H4 (cell line): ENCODE results near the gene ZHX3. TPM values are rescaled to one million over a fixed set of nuclear protein-coding genes. Genes with fewer than 3 reads are reported as not detected.
"Not testable (repeated sequence)": the region's sequence is repeated elsewhere in the genome, so short reads cannot be mapped to it uniquely, and the experiment has no call there.

Experiments used
- DNase-seq: peaks from one replicate; pipeline ENCODE4 v3.0.0-alpha.2; 2015; ENCODE audit warnings: low spot score
- total RNA-seq: library from RNA; depleted of rRNA; stranded (reverse); fragments of >200 nt; shearing (Covaris generic); gene quantifications from 2 replicates; pipeline ENCODE4 v1.2.3, GENCODE V29; 2014

ZHX3 gene
- total RNA-seq, 1 experiment from 2014 or later, result 7.6 TPM

DNA sequence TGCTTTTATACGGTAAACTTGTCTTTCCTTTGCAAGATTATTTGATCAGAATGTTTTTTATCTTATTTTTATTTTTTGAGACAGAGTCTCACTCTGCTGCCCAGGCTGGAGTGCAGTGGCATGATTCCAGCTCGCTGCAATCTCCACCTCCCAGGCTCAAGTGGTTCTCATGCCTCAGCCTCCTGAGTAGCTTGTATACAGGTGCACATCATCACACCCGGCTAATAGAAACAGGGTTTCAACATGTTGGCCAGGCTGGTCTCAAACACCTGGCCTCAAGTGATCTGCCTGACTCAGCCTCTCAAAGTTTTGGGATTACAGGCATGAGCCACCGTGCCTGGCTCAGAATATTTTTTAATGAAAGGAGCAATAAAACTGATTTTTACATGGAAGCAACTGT, 14.2 kb upstream of the ZHX3 start:
- DNase-seq, result no peak

DNA sequence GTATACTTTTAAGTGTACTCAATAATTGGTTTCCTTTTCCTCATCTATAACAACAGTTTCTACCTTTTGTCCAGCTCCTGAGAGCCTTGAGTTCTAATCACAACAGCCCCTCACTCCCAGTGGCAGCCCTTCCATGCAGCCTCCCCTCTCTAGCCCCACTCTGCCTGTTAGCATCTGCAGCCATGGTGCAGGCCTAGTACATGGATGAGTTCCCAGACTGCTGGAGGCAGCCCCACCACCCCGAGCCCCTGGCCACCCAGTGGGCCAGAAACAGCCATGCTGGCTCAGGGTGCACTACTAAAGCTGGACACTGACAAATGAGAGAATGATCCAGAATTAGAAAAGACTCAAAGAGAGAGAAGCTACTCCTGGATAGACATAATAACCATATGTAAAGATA, 13.4 kb upstream of the ZHX3 start:
- no peak for DNase-seq

DNA sequence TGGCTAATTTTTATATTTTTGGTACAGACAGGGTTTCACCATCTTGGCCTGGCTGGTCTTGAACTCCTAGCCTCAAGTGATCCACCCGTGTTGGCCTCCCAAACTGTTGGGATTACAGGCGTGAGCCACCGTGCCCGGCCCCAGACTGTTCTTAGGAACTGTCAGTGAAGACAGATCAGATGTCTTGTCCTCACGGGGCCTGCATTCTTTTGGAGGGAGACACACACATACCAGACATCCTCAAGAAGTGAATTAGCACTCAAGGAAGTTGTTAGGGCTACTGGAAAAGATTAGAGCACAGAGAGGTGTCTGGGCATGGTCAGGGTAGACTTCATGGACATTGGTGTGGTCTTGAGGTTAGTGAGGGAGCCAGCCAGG, 12.8 kb upstream of the ZHX3 start:
- no peak for DNase-seq

DNA sequence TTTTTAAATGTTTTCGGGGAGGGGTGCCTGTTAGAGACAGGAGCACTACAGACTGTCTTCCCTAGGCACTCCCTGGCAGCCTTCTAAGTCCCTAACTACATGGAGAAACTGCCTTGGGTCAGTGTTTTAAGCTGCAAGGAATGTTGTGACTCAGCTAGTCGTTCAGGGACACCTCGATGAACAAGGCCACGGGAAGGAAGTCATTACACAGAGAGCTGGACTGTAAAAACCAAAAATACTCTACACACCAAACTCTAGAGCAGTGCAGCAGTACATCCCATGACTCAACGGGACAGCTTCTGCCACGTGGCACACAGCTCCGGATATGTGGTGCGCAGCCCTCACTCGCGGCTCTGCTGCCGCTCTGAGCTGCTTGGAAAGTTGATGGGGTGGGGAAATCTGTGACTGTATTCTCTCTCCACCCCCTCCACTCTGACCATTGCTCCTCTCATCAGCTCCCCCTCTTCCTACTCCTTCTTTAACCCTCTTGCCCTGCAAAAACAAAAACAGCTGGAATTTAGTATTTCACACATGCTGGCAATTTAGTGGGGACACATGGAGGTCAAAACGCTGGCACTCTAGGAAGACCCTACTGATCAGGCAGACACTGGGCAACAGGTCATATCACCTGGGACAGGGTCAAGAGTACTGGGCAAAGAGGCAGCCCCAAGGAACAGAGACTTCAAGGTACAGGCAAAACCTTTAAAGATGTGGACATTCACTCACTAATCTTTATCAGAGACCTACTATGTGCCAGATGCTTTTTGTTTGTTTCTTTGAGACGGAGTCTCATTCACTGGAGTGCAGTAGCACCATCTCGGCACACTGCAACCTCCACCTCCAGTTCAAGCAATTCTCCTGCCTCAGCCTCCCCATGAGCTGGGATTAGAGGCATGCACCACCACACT, 12.2 kb upstream of the ZHX3 start:
- DNase-seq, result peak; percentile 84

DNA sequence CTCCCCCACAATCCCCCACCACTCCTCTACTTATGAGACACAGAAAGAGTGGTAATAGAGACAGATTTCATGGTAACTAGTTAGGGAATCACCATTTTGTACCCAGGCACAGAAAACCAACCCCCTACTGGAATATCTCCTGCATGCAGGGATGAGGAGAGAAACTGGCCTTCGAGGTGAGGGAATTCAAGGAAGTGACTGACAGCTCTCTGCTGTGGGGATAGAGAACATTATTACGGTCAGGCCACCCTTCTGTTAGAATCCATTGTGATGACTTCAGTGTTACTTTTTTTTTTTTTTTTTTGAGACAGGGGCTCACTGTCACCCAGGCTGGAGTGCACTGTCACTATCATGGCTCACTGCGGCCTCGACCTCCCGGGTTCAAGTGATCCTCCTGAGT, 9.6 kb upstream of the ZHX3 start:
- DNase-seq, result no peak

DNA sequence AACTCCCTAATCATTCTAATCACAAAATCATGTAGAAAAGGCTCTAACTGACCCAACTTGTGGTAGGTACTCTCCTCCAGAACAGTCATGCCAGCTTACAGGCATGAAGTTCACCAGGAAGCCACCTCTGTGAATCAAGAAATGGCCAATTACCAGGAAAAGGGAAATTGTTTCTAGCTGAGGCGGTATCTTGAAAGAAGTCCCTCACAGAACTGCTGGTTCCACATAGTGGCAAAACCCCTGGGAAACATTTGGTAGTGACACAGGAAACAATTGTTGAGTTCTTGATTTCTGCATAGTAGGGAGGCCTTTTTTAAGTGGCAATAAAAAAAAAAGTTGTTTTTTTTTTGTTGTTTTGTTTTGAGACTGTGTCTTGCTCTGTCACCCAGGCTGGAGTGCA, 3.4 kb upstream of the ZHX3 start:
- no peak for DNase-seq

DNA sequence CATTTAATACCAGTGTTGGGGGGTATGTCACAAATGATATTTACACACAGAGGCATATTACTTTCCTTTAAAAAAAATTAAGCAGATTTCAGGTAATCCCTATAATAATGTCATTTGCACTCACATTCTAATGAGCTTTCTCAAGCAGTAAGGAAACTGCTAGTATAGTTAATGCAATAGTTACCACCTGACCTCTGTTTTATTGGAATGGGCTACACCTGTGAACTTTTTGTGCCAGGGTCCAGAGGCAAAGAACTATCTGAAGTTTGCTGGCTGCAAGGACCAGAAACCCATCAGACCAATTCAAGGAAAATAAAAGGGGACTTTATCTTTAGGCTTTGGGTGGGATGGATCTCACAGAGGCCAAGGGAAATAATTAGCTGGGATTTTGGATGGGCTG, 2.9 kb upstream of the ZHX3 start:
- no peak for DNase-seq

DNA sequence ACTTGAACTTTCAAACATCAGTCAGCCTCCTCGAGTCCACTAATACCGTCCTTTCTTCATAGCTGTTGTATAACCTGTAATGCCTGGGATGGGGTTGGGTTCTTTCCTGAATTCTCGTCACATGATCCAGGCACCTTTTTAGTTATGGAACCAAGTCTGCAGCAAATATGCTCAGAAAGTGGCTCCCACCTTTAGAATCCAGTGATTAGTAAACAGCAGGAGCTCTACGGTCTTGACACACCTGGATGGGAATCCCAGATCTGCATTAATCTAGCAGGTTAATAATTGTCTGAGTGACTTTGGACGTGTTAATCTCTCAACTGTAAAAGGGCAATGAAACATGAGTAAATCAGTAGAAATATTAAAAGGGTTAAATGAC, 729 bp upstream of the ZHX3 start:
- no peak for DNase-seq

DNA sequence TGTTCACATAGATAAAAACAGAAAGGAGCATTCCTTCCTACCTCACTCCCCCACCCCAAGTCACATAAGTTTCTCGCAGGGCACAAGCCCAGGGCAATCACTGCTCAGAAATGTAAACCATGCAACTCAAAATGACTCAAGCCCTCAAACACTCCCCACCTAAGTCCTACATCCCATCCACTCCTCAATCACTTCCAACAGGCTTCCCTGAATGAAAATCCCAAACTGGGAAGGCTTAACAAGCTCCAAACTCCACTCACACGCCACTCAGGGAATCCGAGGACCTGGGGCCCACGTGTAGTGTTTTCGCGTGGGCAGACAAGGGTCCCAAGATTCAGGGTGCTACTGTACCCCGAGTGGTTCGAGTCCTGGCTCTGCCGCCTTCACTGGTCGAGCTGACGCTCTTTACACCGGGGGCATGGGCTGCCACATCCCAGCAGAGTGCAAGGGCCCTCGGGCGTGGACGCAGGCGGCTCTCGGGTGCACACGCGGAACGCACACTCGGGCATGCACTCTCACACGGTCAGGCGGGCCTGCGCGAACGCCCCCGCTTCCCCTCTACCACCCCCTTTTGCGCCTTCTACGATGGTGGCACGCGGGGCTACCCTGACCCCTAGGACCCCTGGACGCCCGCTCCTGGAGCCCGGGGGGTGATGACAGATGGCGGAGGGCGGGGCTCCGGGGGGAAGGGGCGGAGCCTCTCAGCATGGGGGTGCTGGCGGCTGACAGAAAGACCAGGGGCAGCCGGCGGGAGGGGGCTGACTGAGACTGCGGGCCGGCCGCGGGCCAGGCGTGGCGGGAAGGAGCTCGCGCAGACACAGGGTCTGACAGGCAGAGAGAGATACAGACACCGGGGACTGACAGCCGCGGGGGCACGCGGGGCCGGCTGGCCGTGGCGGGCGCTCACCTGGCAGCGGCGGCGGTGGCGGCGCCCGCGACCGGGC, 657 bp downstream of the ZHX3 start:
- peak; percentile 23 for DNase-seq

DNA sequence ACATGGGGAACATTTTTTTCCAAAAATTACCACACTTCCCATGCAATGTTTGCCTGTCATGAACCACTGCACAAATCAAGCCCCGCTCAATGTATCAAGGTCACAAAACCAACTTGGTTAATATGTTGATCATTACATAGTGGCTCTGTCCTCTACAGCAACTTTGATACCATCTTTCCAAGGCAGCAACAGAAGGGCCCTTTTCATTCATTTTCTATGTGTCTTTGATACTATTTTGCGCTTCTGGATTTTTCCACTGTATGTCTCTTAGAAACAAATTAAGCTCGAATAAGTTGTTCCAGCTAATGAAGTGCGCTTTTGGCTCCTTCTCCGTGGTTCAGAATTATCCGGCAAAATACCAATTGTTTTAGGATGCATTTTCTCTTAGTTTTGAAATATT, 1.5 kb downstream of the ZHX3 start:
- DNase-seq, result no peak

DNA sequence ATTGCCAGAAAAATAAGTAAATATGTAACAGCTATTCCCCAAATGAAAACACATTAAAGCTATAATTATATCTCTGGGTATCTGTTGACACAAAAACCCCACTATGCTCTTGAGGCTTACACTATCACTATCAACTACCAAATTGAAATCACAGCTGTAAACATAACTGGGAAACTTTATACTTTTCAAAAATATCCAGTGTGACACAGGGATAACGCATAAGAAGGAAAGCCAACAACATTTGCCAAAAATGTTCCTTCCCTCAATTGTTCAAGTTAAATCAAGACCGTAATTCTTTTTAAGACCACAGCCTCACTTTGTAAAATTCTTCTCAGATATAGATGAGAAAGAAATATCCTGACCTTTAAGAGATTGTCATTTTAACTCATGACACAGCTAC, 3.1 kb downstream of the ZHX3 start:
- no peak for DNase-seq

DNA sequence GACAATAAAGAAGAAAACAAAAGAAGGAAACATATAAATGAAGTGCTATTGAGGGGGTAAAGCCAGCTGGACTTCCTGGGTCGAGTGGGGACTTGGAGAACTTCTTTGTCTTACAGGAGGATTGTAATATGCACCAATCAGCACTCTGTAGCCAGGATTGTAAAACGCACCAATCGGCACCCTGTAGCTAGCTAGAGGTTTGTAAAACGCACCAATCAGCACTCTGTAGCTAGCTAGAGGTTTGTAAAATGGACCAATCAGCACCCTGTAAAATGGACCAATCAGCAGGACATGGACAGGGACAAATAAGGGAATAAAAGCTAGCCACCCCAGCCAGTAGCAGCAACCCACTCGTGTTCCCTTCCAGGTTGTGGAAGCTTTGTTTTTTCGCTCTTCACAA, 5.5 kb downstream of the ZHX3 start:
- not testable (repeated sequence) for DNase-seq

DNA sequence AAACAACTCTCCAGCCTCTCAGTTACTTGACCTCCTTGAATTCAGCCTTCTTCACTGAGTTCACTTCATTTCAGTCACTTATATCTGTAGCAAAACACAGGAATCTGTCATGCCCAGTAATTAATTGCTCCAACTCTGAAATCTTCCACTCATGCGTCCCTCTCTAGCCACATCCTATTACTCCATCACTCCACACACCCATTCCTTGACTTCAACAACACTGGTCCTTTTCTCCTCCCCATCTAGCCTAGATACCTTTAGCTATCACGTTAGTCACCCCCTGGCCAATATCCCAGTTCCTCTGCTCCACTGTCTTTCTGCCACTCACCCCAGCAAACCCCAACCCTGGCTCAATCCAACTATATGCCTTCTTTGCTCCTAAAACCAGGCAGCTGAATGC, 7.7 kb downstream of the ZHX3 start:
- no peak for DNase-seq

DNA sequence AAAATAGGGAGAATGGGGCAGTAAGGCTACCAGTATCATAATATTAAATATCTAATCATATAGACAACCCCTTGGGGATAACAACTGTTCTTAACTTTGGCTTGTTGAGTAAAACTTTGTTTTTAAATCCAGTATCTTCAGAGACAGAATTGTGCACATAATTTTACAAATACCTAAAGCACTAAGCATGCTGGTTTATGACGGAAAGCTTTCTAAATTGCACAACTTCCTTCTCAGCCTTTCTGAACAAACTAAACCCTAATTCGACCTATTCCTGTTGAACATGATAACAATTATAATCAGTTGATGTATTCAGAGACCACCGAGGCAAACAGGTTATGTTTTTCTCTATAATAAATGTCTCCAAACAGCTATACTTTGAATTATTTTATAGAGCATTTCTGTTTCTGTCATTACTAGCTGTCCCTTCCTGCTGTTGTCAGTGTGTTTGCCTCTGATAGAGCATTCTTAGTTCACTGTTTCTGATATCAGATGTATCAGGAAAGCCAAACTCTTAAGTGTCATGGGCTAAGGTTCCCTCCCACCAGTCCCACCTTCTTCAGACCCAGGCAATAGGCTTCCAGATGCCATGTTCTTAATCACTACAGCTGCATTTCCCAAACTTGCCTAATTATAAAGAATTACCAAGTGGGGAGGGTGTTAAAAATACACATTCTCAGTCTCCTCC, 8.7 kb downstream of the ZHX3 start:
- no peak for DNase-seq

DNA sequence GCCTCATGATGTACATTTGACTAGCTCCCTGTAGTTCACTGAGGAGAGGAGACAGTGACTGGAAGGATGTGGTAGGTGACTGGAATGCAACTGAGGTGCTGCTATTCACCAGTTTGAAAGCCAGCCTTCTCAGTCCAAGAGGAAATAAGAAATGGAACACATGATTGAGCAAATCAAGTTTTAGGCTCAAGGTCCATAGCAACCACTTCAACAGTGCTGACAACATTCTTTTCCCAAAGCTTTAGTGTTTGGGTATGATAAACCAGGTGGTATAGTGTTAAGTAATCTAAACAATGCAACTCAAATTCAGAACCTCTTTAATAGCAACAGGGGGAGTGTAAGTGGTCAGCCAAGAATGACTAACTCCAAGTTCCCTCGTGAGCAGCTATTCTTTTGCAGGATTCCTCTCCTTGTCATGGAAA, 9.2 kb downstream of the ZHX3 start:
- DNase-seq, result peak; percentile 26

DNA sequence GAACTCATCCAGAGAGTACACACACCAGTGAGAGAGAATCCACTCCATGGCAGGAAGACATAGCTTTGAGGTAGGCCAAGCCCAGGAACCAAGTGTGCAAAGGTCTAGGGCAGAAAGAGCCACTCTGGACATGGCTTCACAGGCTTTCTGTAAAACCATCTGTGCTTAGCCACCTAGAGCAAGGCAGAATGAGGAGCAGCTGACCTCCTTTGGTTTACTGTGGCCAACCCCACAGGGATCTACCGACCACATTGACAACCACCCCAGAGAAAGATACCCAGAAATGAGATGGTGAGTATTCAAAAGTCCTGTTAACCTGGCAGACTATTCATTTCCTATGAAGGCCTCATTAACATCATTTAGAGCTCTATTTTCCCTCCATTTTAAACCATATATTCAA, 10.5 kb downstream of the ZHX3 start:
- no peak for DNase-seq

DNA sequence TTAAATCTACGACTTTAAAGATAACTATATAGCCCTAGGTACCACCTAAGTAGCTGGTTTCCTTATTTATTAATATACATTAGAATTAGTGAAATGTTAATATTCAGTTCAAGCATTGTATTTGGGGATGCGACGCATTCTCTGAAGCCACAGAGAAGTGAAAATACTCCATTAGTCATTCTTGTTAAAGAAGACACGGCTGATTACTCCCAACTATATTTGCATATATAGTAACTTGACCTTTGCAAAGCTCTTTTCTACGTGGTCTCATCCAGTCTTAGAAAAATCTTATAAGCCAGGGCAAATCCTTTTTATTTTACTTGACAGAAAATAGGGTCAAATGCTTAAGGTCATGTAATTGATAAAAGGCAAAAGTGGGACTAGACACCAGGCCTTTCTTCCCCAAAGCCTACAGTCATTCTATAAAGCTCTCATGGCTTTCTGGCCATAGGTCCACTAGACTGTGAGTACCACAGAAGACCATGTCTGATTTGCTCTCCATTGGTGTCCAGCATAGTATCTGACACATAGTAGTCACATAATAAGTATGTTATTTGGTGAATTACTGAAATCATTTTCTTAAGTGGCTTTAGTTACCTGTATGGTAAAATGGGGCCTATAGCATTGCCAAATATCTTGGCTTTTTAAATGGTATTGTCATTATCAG, 11.3 kb downstream of the ZHX3 start:
- no peak for DNase-seq

DNA sequence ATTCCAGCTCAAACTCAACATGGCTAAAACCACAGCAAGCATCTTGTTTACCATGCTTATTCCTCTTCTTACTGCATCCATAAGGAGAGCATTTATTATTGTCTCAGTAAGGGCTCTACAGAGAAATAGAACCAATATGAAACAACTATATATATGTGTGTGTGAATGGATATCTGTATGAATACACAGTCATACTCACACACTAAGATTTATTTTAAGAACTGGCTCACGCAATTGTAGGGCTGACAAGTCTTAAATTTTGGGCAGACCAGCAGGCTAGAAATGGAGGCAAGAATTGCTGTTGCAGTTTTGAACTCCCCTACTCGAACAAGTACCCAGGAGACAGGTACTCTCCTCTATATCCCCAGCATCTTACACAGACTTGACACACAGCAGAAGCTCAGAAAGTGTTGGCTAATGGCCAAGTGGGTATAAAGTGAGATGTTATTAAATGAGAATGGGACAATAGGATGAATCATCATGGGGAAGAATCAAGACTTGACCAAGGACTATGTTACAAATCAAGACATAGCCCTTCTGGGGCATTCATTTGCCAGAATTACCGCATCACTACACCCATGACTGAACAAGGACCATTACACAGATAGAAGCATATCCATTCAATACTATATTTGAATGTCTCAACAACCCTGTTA, 13.0 kb downstream of the ZHX3 start:
- DNase-seq, result no peak

DNA sequence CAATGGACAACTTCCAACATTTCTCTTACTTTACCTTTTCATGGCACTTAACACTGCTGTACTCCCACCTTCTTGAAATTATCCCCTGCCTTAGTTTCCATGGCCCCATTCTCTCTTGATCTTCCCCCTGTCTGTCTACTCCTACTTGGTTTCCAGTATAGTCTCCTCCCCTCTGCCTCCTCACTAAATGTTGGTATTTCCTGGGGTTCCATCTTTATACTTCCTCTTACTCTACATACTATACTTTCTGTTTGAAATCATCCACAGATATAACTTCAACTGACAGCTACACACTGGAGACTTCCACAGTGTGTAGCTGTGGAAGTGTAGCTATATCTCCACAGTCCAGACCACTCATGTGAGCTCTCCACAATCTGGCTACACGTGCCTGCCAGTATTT, 13.5 kb downstream of the ZHX3 start:
- DNase-seq, result no peak

DNA sequence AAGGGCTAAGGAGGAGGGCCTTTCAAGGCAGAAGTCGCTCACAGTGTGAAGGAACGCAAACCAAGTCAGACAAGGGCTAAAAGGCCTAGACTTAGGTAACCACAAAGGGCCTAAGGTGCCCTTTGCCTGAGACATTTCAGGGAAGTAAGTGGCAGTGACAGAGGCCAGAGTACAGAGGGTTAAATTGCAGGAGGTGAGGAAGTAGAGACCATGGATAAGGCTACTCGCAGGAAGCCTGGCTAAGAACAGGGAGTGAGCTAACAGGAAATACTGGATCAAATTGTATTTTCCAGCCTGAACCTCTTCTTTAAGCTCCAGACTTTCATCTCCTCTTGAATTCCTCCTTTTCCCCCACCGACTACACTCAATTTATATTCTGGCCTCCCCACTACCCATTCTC, 16.6 kb downstream of the ZHX3 start:
- no peak for DNase-seq

DNA sequence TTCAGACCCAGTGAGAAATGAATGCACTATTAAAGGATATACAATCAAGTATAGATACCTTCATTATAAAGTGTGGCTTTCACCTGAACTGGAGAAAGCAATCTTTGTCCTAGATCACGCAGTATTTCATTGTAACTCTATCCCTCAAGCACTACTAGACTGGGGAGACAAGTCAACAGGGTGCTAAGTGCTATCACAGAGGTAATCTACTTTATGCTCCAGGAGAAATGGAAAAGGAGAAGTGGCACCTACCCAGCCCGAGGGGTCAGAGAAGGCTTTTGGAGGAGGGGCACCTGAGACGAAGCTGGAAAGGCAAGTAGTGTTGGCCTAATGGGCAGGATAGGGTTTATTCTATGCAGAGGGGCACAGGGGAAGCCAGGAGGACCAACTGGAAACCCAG, 17.1 kb downstream of the ZHX3 start:
- no peak for DNase-seq
